Right renal cortex interstitium (tissue), 3 donors: ENCODE measurements around the gene BCL7A. TPM values are rescaled to one million over a fixed set of nuclear protein-coding genes. Genes with fewer than 3 reads are reported as not detected.
"Not testable (repeated sequence)": the region's sequence is repeated elsewhere in the genome, so short reads cannot be mapped to it uniquely, and the experiment has no call there.

ENCODE experiments used
- DNase-seq, 3 donors: peaks; one replicate each; pipeline ENCODE4 v3.0.0-alpha.2; 2013; ENCODE audit warnings: low read depth in 3 of 3, low spot score in 2 of 3
- polyA plus RNA-seq, 3 donors: library from polyadenylated mRNA; unstranded; fragments of 120-200 nt; gene quantifications; one replicate each; pipeline ENCODE4 v1.2.1, GENCODE V29; 2013; ENCODE audit not compliant: insufficient read length in 3 of 3

BCL7A gene
- polyA plus RNA-seq, 3 donors = 34.7 to 36.0 (median 35.7) TPM

DNA sequence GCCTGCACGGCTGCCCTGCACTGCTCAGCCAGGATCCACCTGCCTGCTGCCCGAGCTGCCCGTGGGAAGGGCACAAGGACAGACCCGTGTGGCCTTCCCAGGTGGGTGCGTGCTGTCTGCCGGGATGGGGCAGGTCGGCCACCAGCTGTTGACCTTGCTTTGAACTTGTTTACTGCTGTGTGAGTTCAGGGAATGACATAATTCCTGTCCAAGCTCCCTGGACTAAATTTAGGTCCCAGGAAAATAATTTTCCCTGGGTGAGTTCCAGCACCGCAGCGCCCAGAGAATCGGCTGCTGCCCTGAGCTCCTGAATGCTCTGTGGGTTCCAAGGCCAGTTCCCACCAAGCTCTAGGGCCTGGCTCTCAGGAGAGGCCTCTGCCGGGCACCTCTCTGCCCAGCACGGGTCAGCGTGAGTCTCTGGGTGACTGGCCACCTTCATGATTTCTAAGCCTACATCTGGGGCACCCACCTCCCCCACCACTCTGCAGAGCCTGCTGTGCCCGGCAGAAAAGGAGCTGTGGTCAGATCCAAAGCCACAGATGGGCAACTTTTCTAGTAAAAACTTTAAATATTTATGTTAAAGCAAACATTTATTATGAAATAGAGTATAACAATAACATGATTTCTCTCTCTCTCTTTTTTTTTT, 29.7 kb downstream of the BCL7A start:
- no peak for DNase-seq

- DNase-seq = no peak
Observed at GRCh38 chr12:122052285-122052684, 30.6 kb downstream of the BCL7A start.

DNA sequence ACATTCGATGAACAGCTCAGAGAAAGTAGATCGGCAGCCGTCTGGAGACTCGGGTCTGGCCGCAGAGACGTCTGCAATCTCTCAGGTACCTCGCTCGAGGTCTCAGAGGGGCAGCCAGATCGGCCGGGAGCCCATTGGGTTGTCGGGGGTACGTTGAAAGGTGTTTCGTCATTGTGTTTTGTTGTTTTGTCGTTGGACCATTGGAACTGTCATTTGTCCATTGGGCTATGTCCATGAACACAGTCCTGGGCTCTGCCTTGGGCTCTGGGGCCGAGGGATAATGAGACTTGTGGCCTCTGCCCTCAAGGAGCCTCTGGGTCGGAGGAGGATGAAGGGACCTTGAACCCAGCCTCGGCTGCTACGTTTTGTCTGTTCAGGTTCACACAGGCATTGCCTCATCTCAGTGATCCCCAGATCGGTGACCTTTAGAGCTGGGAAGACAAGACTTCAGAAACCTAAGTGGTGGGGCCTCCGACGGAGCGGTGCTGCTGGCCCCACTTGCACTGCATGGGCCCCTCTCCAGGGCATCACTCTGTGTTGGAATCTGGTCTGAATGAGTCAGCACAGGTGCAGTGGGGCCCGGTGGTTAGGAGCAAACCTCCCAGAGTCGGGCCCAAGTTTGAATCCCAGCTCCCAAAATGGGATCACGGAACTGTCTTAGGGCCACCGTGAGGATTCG, 33.3 kb downstream of the BCL7A start:
- DNase-seq = no peak

DNA sequence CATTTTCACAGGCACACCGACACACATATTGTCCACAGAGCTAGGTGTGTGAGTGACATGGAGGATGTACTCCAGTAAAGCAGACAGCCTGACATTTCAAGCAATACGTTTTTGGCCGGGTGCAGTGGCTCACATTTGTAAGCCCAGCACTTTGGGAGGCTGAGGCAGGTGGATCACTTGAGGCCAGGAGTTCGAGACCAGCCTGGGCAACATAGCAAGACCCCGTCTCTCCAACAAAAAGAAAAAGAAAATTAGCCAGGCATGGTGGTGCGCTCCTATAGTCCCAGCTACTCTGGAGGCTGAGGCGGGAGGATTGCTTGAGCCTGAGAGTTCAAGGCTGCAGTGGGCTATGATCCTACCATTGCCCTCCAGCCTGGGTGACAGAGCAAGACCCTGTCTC, 34.7 kb downstream of the BCL7A start:
- DNase-seq = not testable (repeated sequence)

GRCh38 chr12:122057007-122057735, 35.5 kb downstream of the BCL7A start:
- DNase-seq = no peak

- DNase-seq = no peak
Observed at GRCh38 chr12:122057769-122058168, 36.1 kb downstream of the BCL7A start.

GRCh38 chr12:122058549-122059149, 37.0 kb downstream of the BCL7A start:
- DNase-seq = no peak

DNA sequence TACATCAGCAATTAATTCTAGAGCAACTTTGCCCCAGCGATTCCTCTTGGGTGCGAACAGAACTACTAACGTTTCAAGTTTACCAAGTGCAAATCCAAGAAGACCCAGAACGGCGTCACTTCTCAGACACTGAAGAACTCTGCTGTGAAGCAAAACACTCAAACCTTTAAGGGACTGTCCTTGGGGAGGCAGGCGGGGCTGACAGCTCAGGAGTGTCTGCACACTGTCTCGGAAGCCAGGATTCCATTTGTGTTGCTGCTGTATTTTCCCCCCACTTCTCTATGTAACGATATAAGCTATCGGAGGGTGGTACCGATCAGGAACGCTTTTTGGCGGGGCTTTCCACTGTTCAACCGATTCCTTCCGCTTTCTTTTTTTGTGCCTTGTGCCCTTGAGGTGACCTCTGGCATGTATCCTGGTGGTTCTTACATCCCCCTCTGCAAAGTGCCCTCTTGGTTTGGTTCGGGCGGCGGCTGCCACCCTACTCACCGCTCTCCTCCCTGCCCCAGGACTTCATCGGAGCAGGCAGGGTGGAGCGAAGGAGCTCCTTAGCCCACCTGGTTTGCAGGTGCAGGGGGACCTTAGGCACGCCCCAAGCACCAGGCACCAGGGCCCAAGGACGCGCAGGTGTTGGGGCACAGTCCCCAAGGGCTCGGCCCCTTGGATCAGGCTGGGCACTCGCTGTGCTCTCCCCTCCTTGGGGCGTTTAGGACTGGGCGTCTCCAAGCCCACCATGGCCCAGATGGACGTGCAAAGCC, 37.7 kb downstream of the BCL7A start:
- no peak for DNase-seq

GRCh38 chr12:122060081-122060501, 38.4 kb downstream of the BCL7A start:
- no peak for DNase-seq

DNA sequence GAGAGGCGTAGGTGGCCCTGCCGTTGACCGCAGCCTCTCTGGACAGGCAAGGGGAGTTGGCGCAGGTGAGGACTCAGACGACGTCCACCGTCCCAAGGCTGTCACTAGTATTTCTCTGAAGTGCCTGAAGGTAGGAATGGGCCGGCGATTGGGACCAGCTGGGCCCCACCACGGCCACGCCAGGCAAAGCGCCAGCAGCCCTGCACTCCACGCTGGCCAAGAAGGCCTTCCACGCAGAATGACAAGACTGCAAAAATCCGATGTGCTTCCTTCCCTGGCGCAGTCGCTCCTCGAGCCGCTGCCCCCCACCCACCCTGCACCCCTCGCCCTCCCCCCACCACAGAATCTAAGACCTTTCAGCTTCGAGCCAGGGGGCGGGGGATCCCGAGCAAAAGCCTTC, 39.6 kb downstream of the BCL7A start:
- DNase-seq = no peak

DNA sequence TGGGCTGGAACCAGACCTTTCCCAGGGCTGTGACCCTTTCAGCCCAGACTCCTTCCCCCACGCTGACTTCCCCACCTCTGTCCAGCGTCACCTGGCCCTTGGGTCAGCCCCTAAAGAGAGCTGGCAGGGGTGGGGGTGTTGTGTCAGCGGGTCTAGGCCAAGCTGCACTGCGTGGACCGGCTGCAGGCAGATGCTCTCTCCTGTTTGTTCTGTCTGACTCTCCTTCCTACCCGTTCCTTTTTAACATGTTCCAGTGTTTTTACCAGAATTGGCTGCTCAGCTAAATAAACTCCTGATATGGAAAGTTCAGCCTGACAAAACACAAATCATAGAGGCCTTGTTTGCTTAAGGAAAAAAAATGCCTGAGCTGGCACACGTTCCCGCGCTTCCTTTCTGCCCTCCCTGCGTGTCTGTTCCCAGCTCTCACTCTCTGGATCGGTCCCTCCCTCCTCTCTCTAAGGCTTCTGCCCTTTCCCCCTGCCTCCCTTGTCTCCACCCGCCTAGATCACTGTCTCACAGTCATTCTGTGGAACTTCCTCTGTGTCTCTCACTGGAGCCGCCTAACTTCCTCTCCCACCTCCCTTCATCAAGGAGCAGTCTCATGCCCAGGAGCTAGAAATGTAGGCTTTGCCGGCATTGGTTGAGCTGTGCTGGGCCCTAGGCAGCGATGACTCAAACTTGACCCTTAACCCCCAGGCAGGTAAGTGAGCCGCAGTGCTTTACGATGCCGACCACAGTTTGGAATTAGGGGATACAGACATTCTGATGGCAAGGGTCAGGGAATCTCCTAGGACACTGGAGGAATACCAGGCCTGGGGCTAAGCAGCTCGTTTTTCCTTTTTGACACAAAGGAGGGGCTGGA, 41.4 kb downstream of the BCL7A start:
- no peak for DNase-seq

DNA sequence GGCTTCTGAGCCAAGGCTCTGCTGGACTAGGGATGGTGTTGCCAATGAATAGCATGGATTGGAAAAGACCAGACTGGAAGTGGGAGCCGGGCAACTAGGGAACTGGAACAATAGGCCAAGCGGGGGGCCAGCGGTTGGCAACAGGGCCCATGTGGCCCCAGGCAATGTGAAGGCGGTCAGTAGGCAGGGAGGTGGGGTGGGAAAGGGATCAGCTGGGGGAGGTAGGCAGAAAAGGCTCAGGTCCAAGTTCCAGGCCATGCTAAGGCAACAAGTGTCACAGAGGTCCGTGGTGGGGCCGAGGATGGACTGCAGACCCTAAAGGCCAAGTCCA, 42.0 kb downstream of the BCL7A start:
- no peak for DNase-seq

- no peak for DNase-seq
Observed at GRCh38 chr12:122064025-122064777, 42.5 kb downstream of the BCL7A start.

GRCh38 chr12:122064780-122065588, 43.3 kb downstream of the BCL7A start:
- no peak for DNase-seq

- no peak for DNase-seq
Observed at GRCh38 chr12:122067548-122067947, 45.9 kb downstream of the BCL7A start.

DNA sequence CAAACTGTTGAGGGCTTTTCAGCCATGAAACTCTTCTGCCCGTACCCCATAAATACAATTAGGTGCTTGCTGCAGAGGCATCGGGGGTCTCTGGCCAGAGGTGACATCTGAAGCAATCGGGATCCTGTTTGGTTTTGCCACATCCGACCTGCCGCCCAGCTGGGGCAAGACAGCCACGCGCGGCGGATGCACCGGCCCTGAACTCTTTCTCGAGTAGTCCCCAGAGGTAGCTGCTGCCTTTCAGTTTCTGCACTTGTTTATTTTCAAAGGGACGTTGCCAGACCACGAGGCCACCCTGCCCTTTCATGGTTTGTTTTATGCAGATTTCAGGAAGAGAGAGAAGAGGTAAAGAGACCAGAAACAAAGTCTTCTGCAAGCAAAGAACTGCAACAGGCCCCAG, 46.3 kb downstream of the BCL7A start:
- DNase-seq = no peak

DNA sequence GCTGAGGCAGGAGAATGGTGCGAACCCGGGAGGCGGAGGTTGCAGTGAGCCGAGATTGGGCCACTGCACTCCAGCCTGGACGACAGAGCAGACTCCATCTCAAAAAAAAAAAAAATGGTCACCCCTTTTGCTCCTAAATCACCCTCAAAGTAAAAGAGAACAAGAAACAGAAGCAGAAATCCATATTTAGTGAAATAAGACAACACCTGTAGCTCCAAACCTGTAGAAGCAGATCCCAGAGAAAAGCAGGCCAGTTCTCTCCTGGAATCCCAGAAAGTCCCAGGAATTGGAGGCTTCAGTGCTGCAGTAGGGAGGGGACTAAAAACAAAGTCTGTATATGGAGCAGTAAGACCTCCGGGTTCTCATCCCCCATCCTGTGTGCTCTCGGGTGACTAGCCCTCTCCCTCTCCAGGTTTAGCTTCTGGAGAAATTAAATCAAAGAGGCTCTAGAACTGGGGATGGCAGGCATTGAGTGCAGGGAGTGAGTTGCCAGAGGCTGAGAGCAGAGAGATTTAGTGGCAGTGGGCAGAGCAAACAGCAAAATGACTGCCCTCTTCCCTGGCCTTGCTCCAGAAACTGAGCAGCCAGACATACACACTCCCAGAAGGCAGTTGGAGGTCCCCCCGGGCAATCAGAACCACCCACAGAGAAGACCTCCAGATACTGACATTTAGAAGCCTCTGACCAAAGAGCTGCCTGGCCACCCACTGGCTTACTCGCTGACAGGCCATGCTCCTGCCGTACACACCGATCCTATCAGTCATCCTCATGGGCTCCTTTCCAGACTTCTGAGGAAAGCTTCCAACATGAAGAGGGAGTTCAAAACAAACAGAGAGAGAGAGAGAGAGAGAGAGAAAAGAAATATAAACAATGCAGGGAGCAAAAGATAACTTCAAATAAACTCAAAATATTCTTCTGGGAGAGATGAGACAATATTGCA, 50.6 kb downstream of the BCL7A start:
- DNase-seq = no peak
